Measurements from ENCODE around the gene ZFAND3.

ZFAND3 gene

GRCh38 chr6:38159596-38159995 lies 340.1 kb downstream of the ZFAND3 start:
- no peak for DNase-seq

- DNase-seq: no peak
These were observed 341.3 kb downstream of the ZFAND3 start for GRCh38 chr6:38160831-38161230.

- DNase-seq: no peak
These were observed 341.8 kb downstream of the ZFAND3 start for GRCh38 chr6:38161331-38161730.

- no peak for DNase-seq
These were observed 342.4 kb downstream of the ZFAND3 start for GRCh38 chr6:38161754-38162492.

- DNase-seq: no peak
These were observed 343.1 kb downstream of the ZFAND3 start for GRCh38 chr6:38162493-38163185.

GRCh38 chr6:38163186-38164130 lies 343.9 kb downstream of the ZFAND3 start:
- DNase-seq: no peak

- DNase-seq: no peak
These were observed 344.6 kb downstream of the ZFAND3 start for GRCh38 chr6:38164131-38164481.

GRCh38 chr6:38164671-38165108 lies 345.2 kb downstream of the ZFAND3 start:
- no peak for DNase-seq

GRCh38 chr6:38166411-38167240 lies 347.1 kb downstream of the ZFAND3 start:
- no peak for DNase-seq

GRCh38 chr6:38167598-38167997 lies 348.1 kb downstream of the ZFAND3 start:
- DNase-seq: no peak

GRCh38 chr6:38168126-38168525 lies 348.6 kb downstream of the ZFAND3 start:
- no peak for DNase-seq

- DNase-seq: no peak
These were observed 349.2 kb downstream of the ZFAND3 start for GRCh38 chr6:38168699-38169098.

- DNase-seq: peak; percentile 69
These were observed 349.9 kb downstream of the ZFAND3 start for GRCh38 chr6:38169221-38169976.

- DNase-seq: peak; percentile 95
These were observed 350.5 kb downstream of the ZFAND3 start for GRCh38 chr6:38169977-38170526.

- DNase-seq: no peak
These were observed 351.3 kb downstream of the ZFAND3 start for GRCh38 chr6:38170666-38171355.

GRCh38 chr6:38171997-38172738 lies 352.6 kb downstream of the ZFAND3 start:
- DNase-seq: no peak

GRCh38 chr6:38172739-38173410 lies 353.3 kb downstream of the ZFAND3 start:
- DNase-seq: no peak

- no peak for DNase-seq
These were observed 354.4 kb downstream of the ZFAND3 start for GRCh38 chr6:38173909-38174308.

- no peak for DNase-seq
These were observed 354.8 kb downstream of the ZFAND3 start for GRCh38 chr6:38174315-38174714.
